Loucy (cell line): ENCODE data around the gene AFF3.

Experiments
- H2AFZ ChIP-seq: fragments of 200-600 bp; sonication (generic); 2 replicates; pipeline ENCODE4 v1.6.0; 2016; ENCODE audit warnings: antibody characterized with exemption, mild to moderate bottlenecking, low read length, moderate library complexity
- H3F3A ChIP-seq: fragments of 200-600 bp; 2 replicates; pipeline ENCODE4 v1.6.0; 2016; ENCODE audit warnings: antibody characterized with exemption, low read depth, mild to moderate bottlenecking
- H3K27me3 ChIP-seq: fragments of 200-600 bp; sonication (generic); 2 replicates; pipeline ENCODE4 v1.6.1; 2014; ENCODE audit warnings: low read length, mild to moderate bottlenecking; ENCODE audit not compliant: insufficient read depth, poor library complexity, severe bottlenecking
- H3K36me3 ChIP-seq: fragments of 200-600 bp; sonication (generic); 2 replicates; pipeline ENCODE4 v1.6.1; 2016; ENCODE audit warnings: low read length; ENCODE audit not compliant: insufficient read depth
- H3K4me1 ChIP-seq: fragments of 200-600 bp; sonication (generic); 2 replicates; pipeline ENCODE4 v1.5.1; 2014; ENCODE audit warnings: low read length, mild to moderate bottlenecking; ENCODE audit not compliant: insufficient read depth, poor library complexity, severe bottlenecking
- H3K4me2 ChIP-seq: fragments of 200-600 bp; sonication (generic); 2 replicates; pipeline ENCODE4 v1.6.0; 2014; ENCODE audit warnings: antibody characterized with exemption, low read length, low read depth, mild to moderate bottlenecking; ENCODE audit not compliant: poor library complexity, severe bottlenecking
- H3K4me3 ChIP-seq: fragments of 200-600 bp; sonication (generic); 2 replicates; pipeline ENCODE4 v1.5.1; 2014; ENCODE audit warnings: low read length, mild to moderate bottlenecking, mixed read lengths; ENCODE audit not compliant: poor library complexity, severe bottlenecking
- H3K79me2 ChIP-seq: fragments of 200-600 bp; sonication (generic); 2 replicates; pipeline ENCODE4 v1.6.1; 2014; ENCODE audit warnings: low read length; ENCODE audit not compliant: insufficient read depth
- H3K9ac ChIP-seq: fragments of 200-600 bp; sonication (generic); 2 replicates; pipeline ENCODE4 v1.6.0; 2014; ENCODE audit warnings: mild to moderate bottlenecking, low read depth, low read length, moderate library complexity; ENCODE audit not compliant: poor library complexity, severe bottlenecking
- H3K9me2 ChIP-seq: fragments of 200-600 bp; sonication (generic); replicated peaks from 2 replicates; pipeline ENCODE4 v1.6.1; 2016; ENCODE audit warnings: low read depth, low read length, mixed read lengths
- H3K9me3 ChIP-seq: fragments of 200-600 bp; sonication (generic); 2 replicates; pipeline ENCODE4 v1.6.1; 2014; ENCODE audit warnings: mild to moderate bottlenecking, antibody characterized with exemption, low read length, low read depth; ENCODE audit not compliant: insufficient read depth
- H4K20me1 ChIP-seq: fragments of 200-600 bp; sonication (generic); 2 replicates; pipeline ENCODE4 v1.6.0; 2014; ENCODE audit warnings: antibody characterized with exemption, low read length, mild to moderate bottlenecking; ENCODE audit not compliant: insufficient read depth, poor library complexity, severe bottlenecking
- EZH2phosphoT487 ChIP-seq: fragments of 200-600 bp; IDR thresholded peaks from 2 replicates; pipeline ENCODE4 v1.6.1; 2018; ENCODE audit warnings: antibody characterized with exemption, mild to moderate bottlenecking, moderate library complexity, borderline replicate concordance
- TF ChIP-seq, protein P1 (sequence below): fragments of 200-600 bp; sonication (generic); conservative IDR thresholded peaks from 2 replicates; pipeline ENCODE4 v1.5.1; 2014; ENCODE audit warnings: mild to moderate bottlenecking, antibody characterized with exemption, low read length

The AFF3 gene

GRCh38 chr2:100121124-100121718 lies 21.2 kb downstream of the AFF3 start:
- Histone ChIP-seq H3K4me3 (no peak overlapping the region), H3K9me2 (no peaks in the 10 kb centered on the region), H3K4me2 (no peak overlapping the region), H4K20me1 (no peaks in the 10 kb centered on the region), H3K4me1 (no peaks in the 10 kb centered on the region), H3K9me3 (peaks cover 15% of the 10 kb centered on the region), H3K36me3 (no peaks in the 10 kb centered on the region), H3K9ac (no peak overlapping the region), H3K79me2 (no peaks in the 10 kb centered on the region), H3F3A (no peaks in the 10 kb centered on the region), H2AFZ (no peak overlapping the region), H3K27me3 (no peaks in the 10 kb centered on the region)
- TF ChIP-seq, protein P1, sequence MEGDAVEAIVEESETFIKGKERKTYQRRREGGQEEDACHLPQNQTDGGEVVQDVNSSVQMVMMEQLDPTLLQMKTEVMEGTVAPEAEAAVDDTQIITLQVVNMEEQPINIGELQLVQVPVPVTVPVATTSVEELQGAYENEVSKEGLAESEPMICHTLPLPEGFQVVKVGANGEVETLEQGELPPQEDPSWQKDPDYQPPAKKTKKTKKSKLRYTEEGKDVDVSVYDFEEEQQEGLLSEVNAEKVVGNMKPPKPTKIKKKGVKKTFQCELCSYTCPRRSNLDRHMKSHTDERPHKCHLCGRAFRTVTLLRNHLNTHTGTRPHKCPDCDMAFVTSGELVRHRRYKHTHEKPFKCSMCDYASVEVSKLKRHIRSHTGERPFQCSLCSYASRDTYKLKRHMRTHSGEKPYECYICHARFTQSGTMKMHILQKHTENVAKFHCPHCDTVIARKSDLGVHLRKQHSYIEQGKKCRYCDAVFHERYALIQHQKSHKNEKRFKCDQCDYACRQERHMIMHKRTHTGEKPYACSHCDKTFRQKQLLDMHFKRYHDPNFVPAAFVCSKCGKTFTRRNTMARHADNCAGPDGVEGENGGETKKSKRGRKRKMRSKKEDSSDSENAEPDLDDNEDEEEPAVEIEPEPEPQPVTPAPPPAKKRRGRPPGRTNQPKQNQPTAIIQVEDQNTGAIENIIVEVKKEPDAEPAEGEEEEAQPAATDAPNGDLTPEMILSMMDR: no peak
- TF ChIP-seq EZH2phosphoT487: no peak

GRCh38 chr2:100119235-100119634 lies 23.2 kb downstream of the AFF3 start:
- no peak for TF ChIP-seq EZH2phosphoT487
- TF ChIP-seq, protein P1: no peak
- Histone ChIP-seq H3K79me2 (no peaks in the 10 kb centered on the region), H3K9me2 (no peaks in the 10 kb centered on the region), H4K20me1 (no peaks in the 10 kb centered on the region), H3F3A (no peaks in the 10 kb centered on the region), H3K4me1 (peaks cover 7% of the 10 kb centered on the region), H2AFZ (no peak overlapping the region), H3K9ac (no peak overlapping the region), H3K27me3 (no peaks in the 10 kb centered on the region), H3K4me3 (no peak overlapping the region), H3K9me3 (peaks cover 15% of the 10 kb centered on the region), H3K36me3 (no peaks in the 10 kb centered on the region), H3K4me2 (no peak overlapping the region)

GRCh38 chr2:100113990-100114433 lies 28.4 kb downstream of the AFF3 start:
- Histone ChIP-seq H3K4me2 (peak overlapping the region; percentile 15), H2AFZ (no peak overlapping the region), H3K9me3 (peaks cover 12% of the 10 kb centered on the region), H3K9me2 (no peaks in the 10 kb centered on the region), H3K9ac (no peak overlapping the region), H3K79me2 (no peaks in the 10 kb centered on the region), H3K27me3 (no peaks in the 10 kb centered on the region), H3F3A (no peaks in the 10 kb centered on the region), H3K4me3 (peak overlapping the region; percentile 9), H3K36me3 (no peaks in the 10 kb centered on the region), H3K4me1 (peaks cover 19% of the 10 kb centered on the region), H4K20me1 (no peaks in the 10 kb centered on the region)
- TF ChIP-seq, protein P1: no peak
- no peak for TF ChIP-seq EZH2phosphoT487
